ENCODE measurements around the gene TPM2. TPM values are rescaled to one million over a fixed set of nuclear protein-coding genes. Genes with fewer than 3 reads are reported as not detected.

The TPM2 gene
- total and polyA plus RNA-seq, 8 donors: 11.3 to 227 (median 23.4) TPM

DNA sequence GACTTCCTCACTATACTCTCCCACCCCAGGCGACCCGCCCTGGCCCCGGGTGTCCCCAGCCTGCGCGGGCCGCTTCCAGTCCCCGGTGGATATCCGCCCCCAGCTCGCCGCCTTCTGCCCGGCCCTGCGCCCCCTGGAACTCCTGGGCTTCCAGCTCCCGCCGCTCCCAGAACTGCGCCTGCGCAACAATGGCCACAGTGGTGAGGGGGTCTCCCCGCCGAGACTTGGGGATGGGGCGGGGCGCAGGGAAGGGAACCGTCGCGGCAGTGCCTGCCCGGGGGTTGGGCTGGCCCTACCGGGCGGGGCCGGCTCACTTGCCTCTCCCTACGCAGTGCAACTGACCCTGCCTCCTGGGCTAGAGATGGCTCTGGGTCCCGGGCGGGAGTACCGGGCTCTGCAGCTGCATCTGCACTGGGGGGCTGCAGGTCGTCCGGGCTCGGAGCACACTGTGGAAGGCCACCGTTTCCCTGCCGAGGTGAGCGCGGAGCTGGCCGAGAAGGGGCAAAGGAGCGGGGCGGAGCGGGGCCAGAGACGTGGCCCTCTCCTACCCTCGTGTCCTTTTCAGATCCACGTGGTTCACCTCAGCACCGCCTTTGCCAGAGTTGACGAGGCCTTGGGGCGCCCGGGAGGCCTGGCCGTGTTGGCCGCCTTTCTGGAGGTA is 13.9 kb downstream of the TPM2 start:
- Histone ChIP-seq H3K4me3 (peak overlapping the region; percentile 20 to 47 (median 35)), H3K27me3 (no peaks in the 10 kb centered on the region), H3K36me3 (no peaks in the 10 kb centered on the region), H3K9me3 (no peaks in the 10 kb centered on the region), H3K27ac (no peak overlapping the region), H3K4me1 (peaks cover 4 to 21% (median 16%) of the 10 kb centered on the region in 3 donors)
- ATAC-seq (peak in 3 of 4 donors; percentile 35 to 57 (median 45)), DNase-seq (peak in 4 of 6 donors; percentile 48 to 78 (median 64)), FAIRE-seq (no peak)
- WGBS, 2 donors: 12 to 25% methylated on average over 51 of the region's 51 CpGs
- TF ChIP-seq, protein P1, sequence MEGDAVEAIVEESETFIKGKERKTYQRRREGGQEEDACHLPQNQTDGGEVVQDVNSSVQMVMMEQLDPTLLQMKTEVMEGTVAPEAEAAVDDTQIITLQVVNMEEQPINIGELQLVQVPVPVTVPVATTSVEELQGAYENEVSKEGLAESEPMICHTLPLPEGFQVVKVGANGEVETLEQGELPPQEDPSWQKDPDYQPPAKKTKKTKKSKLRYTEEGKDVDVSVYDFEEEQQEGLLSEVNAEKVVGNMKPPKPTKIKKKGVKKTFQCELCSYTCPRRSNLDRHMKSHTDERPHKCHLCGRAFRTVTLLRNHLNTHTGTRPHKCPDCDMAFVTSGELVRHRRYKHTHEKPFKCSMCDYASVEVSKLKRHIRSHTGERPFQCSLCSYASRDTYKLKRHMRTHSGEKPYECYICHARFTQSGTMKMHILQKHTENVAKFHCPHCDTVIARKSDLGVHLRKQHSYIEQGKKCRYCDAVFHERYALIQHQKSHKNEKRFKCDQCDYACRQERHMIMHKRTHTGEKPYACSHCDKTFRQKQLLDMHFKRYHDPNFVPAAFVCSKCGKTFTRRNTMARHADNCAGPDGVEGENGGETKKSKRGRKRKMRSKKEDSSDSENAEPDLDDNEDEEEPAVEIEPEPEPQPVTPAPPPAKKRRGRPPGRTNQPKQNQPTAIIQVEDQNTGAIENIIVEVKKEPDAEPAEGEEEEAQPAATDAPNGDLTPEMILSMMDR (IDR thresholded peaks at IDR 0.05): no peak
- intact Hi-C loops (cut with DNase I): no loop called here

DNA sequence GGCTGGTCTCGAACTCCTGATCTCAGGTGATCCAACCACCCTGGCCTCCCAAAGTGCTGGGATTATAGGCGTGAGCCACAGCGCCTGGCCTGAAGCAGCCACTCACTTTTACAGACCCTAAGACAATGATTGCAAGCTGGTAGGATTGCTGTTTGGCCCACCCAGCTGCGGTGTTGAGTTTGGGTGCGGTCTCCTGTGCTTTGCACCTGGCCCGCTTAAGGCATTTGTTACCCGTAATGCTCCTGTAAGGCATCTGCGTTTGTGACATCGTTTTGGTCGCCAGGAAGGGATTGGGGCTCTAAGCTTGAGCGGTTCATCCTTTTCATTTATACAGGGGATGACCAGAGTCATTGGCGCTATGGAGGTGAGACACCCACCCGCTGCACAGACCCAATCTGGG is 14.5 kb downstream of the TPM2 start:
- TF ChIP-seq, protein P1 (IDR thresholded peaks at IDR 0.05): no peak
- intact Hi-C loops (cut with DNase I): no loop called here
- ATAC-seq (no peak), FAIRE-seq (no peak), DNase-seq (no peak)
- Histone ChIP-seq H3K9me3 (no peaks in the 10 kb centered on the region), H3K27me3 (no peaks in the 10 kb centered on the region), H3K36me3 (no peaks in the 10 kb centered on the region), H3K4me3 (peak overlapping the region in 2 of 4 donors; percentile 46 to 47), H3K27ac (no peak overlapping the region), H3K4me1 (peaks cover 7 to 24% (median 20%) of the 10 kb centered on the region in 3 donors)
- WGBS, 2 donors: 75 to 78% methylated on average over 13 of the region's 13 CpGs

DNA sequence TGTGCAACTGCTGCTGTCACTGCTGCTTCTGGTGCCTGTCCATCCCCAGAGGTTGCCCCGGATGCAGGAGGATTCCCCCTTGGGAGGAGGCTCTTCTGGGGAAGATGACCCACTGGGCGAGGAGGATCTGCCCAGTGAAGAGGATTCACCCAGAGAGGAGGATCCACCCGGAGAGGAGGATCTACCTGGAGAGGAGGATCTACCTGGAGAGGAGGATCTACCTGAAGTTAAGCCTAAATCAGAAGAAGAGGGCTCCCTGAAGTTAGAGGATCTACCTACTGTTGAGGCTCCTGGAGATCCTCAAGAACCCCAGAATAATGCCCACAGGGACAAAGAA is 15.7 kb downstream of the TPM2 start:
- H3K27me3 ChIP-seq: no peaks in the 10 kb centered on the region
- no peak for ATAC-seq
- TF ChIP-seq, protein P1 (IDR thresholded peaks at IDR 0.05): no peak
- peaks cover 18 to 33% (median 32%) of the 10 kb centered on the region in 3 donors for H3K4me1 ChIP-seq
- WGBS, 2 donors: 62 to 77% methylated on average over 3 of the region's 3 CpGs
- H3K4me3 ChIP-seq: peak overlapping the region in 1 of 4 donors; percentile 7
- no peak for DNase-seq
- H3K36me3 ChIP-seq: no peaks in the 10 kb centered on the region
- intact Hi-C loops (cut with DNase I): no loop called here
- H3K9me3 ChIP-seq: no peaks in the 10 kb centered on the region
- FAIRE-seq: no peak
- H3K27ac ChIP-seq: peak overlapping the region in 2 of 4 donors; percentile 61 to 76

DNA sequence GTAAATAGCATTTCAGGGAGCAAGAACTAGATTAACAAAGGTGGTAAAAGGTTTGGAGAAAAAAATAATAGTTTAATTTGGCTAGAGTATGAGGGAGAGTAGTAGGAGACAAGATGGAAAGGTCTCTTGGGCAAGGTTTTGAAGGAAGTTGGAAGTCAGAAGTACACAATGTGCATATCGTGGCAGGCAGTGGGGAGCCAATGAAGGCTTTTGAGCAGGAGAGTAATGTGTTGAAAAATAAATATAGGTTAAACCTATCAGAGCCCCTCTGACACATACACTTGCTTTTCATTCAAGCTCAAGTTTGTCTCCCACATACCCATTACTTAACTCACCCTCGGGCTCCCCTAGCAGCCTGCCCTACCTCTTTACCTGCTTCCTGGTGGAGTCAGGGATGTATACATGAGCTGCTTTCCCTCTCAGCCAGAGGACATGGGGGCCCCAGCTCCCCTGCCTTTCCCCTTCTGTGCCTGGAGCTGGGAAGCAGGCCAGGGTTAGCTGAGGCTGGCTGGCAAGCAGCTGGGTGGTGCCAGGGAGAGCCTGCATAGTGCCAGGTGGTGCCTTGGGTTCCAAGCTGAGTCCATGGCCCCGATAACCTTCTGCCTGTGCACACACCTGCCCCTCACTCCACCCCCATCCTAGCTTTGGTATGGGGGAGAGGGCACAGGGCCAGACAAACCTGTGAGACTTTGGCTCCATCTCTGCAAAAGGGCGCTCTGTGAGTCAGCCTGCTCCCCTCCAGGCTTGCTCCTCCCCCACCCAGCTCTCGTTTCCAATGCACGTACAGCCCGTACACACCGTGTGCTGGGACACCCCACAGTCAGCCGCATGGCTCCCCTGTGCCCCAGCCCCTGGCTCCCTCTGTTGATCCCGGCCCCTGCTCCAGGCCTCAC is 16.3 kb downstream of the TPM2 start, which contains the start of gene CA9:
Gene CA9 (plus strand): TSS at position 797 of the 893 bp plus-strand sequence. CDS start 32 bp downstream, at position 829.
- FAIRE-seq (no peak), DNase-seq (peak; percentile 72 to 93 (median 80)), ATAC-seq (peak; percentile 74 to 80 (median 78))
- Histone ChIP-seq H3K9me3 (no peaks in the 10 kb centered on the region), H3K36me3 (no peaks in the 10 kb centered on the region), H3K4me1 (peaks cover 23 to 38% (median 38%) of the 10 kb centered on the region in 3 donors), H3K27ac (peak within 1 kb of the TSS in 3 of 4 donors; percentile 17 to 76 (median 61)), H3K4me3 (peak within 1 kb of the TSS in 1 of 4 donors; percentile 7), H3K27me3 (no peaks in the 10 kb centered on the region)
- WGBS, 2 donors: 6 to 14% methylated on average over 10 of the region's 10 CpGs
- TF ChIP-seq, protein P1 (IDR thresholded peaks at IDR 0.05): no peak
- intact Hi-C loops (cut with DNase I): no loop called here
